GM18520 (cell line): ENCODE measurements around the gene BIN1.

ENCODE experiments used
- ATAC-seq: cut with Tn5 transposase; IDR thresholded peaks from one replicate; pipeline ENCODE4 v1.9.1; 2021; ENCODE audit not compliant: unreplicated experiment

The BIN1 gene

DNA sequence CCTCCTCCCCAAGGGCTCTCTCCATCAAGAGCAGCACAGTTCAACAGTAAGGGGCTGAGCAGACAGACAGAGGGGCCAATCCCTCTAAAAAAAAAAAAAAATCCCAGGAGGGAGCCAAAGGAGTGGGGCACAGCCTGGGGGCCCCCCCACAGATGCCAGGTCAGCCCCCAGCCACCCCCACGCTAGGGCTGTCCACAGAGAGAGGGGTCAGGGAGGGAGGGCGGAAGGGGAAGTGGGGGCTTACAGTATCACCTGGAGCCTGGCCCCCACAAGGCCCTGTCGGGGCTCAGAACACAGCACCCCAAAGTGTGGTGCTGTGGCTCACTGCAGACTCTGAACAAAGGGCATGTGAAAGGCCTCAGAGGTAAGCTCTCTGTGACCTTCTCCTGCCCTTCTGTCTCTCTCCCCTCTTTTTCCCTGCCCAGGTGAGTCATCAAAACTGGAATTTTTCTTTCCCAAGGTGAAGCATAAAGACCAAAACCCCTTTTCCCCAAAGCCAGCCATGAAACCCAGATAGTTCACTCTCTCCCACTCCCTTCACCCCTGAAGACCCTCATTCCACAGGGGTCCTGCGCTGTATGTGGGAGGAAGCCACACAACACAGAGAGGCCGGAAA, 13.9 kb downstream of the BIN1 start:
- no peak for ATAC-seq

DNA sequence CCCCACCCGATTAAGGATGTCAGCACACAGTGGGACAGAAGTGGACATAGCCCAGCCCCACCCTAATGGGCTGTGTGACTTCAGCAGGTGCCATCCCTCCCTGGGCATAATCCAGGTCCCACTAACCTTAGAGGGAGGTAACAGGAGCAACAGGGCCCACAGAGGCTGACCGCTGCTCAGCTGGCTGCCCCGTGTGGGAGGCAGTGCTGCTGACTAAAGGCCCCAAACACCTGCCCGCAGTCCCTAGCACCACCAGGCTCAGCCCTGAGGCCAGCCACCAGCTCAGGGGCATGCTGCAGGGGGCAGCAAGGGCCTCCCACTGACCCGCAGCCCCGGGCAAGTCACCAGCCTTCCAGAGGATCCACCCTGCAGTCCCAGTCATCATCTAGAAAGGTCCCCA, 14.6 kb downstream of the BIN1 start:
- ATAC-seq, result no peak

DNA sequence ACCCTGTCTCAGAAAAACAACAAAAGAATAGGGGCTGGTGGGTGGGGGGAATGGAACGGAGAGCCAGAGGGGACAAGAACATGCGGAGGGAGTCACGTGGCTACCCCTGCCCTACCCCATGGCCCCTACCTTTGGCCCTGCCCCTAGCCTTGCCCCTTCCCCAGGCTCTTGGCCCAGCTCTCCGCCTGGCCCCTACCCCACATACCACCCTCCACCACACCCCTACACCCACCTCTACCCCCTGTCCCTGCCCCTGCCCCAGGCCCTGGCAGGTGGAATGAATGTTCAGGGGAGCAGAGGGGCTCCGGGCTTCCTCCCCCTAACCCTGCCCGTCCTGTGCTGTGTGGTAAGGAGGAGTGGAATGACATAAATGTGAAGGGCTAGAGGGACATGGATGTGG, 15.1 kb downstream of the BIN1 start:
- ATAC-seq, result no peak

DNA sequence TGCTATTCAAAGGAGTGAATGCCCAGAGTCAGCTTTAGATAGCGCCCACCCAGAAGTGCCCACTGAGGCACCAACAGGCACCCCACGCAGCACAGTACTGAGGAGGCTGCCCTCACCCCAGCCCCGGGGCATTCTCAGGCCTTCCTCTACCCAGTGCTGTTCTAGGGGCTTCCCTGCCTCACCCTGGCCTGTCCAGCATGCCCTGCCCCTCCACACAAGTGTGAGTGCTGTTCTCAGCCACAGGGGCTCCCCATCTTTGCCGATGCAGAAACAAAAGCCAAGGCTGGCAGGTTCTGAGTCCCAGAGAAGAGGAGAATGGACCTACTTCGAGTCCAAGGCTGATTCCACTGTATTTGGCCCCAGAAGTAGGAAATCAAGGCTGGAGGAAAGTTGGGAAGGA, 15.8 kb downstream of the BIN1 start:
- no peak for ATAC-seq

DNA sequence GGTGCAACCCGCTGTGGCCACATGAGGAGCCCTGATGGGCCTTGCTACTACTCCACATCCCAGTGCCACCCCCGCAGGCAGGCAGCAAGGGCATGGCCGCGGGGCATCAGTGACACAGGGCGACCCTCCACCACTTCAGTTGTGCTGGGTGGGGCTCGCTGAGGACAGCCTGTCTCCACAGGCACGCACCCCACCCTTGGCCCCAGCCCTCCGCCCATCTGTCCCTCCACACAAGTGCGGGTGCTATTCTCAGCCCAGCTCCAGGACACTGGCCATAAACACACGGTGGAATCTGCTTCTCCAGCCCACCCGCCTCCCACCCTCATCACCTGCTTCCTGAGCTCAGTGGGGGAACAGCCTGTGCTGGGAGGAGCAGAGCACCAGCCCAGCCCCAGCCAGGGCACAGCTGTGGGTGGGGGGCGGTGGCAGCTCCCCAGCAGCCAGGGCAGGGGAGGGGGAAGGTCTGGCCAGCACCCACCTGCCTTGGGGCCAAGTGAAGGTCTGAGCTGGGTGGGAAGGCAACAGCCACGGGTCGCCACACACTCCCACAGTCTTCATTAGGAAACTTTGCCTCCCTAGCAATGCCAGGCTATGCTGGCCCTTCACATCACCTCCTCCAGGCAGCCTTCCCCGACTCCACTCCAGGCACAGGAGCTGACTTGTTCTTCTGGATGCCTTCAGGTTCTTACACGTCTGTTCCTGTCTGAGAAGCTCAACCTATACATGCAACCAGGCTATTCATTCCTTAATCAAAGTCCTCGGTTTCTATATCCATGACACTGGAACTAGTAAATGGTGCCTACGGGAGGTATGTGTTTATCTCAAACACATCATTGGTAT, 16.5 kb downstream of the BIN1 start:
- no peak for ATAC-seq

DNA sequence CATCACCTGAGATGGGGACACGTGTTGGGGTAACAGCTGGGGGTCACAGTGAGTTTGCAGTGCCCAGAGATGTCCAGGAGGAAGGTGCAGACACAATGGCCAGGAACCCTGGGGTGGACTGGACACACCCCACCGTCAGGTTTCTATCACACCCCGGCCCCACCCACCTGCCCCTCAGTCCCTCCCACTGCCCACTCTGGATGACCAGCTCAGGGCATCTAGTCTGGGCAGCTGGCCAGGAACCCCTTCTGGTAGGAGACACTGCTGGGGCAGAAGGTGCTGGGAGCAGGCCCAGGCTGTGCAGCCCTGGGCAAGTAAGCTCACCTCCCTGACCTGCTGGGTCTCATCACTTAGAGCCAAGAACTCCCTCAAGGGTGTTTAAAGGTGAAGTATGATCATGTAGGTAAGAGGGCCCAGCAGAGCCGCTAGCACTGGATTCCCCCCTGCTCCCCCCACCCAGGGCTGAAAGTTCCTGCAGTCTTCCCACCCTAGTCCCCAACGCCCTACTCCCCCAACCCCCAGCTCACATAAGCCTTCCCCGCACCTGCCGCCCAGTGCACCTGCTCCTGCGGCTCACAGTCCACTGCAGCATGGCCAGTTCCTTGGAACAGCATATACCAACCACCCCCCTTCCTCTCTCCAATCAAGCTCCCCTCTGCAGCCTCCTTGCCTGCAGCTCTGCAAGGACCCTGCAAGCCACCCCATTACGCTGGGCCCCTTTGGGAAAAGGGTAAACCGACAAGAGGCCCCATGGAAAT, 17.3 kb downstream of the BIN1 start:
- ATAC-seq, result no peak

DNA sequence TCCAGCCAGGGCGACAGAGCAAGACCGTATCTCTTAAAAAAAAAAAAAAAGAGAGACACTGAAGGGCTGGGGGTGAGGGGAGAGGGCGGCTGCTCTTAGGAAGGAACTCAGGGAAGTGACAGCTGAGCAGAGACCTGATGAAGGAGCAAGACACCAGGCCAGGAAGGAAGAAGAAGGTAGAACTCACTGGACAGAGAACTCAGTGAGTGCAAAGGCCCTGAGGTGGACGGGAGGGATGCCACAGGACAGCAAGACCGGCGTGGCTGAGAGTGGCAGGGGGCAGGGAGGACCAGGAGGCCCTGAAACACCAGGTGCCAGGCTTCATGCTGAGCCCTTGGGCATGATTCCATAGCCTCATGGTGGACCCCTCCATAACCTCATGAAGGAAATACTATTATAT, 18.2 kb downstream of the BIN1 start:
- ATAC-seq, result no peak

DNA sequence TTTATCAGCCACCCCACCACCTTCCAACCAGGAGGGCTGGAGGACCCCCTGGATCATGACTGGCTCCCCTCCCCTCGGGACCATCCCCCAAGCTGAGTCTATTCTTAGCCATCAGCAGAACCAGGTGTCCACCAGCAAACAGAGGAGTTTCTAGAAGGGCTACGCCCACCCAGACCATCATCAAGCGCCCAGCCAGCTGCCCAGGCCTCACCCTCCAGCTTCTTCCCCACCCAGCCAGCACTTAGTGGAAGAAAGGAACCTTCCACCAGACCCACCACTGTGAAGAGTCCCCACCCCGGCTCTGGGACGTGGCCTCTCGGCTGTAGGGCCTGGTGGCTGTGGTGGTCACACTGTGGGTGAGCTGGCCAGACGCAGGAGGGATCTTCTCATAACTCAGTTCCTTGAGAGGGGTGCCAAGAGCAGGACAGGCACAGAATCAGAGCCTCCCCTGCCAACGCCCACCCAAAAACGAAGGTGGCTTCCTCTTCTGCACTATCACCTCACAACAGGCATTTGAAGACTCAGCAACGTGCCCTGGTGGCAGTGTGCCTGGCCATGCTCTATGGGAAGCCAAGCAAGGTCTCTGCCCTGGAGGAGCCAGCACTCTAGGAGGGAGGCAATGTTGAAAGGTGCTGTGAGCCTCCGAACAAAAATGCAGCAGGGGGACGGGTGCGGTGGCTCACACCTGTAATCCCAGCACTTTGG, 19.0 kb downstream of the BIN1 start:
- ATAC-seq, result no peak

DNA sequence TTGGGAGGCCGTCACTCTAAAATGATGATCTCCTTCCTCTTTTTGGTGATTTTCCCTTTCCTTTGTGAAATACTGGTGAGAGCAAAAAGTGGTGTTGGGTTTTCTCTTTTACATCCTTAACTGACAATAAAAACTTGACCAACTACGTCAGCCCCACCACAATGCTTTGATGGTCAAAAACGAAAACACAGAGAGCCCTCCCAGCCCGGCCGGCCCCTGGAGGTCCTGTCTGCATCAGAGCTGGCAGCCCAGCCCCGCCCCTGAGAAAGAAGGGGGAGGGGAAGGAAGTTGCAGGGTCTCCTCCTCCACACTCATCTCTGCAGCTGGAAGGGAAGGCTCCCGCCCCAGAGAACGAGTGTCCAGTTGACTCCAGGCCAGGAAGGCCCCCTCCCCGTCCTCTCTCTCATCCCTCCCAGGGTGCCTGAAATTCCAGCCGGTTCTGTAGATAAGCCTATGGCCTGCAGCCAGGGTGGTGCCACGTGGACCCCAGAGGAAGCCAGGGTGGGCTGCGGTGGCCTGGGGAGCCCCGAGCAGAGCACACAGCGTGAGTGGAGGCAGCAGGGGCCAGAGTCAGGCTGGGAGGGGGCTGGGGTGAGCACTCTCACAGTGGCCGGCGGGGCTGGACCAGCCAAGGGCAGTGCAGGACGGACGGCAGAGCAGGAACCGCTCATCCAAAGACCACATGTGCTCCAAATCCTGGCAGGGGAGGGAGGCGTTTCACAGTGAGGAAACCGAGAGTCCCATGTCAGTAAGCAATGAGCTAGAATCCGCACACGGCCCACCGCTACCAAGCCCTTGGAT, 19.8 kb downstream of the BIN1 start:
- peak; percentile 70 for ATAC-seq

DNA sequence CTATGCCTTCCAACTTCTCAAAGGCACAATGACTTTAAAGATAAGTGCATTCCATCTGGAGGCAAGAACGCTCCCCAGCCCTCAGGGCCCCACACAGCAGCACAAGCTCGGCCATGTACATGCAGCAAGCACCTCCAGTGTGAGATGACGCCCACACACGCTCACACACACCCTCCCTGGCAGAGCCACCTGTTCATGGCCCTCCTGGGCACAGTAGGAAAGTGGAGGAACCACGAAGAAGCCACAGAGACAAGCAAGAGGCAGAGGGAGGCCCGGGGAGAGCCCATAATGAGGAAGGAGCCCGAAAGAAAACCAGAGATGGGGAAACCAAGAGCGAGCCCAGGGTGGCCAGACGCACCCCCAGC, 21.7 kb downstream of the BIN1 start:
- no peak for ATAC-seq

DNA sequence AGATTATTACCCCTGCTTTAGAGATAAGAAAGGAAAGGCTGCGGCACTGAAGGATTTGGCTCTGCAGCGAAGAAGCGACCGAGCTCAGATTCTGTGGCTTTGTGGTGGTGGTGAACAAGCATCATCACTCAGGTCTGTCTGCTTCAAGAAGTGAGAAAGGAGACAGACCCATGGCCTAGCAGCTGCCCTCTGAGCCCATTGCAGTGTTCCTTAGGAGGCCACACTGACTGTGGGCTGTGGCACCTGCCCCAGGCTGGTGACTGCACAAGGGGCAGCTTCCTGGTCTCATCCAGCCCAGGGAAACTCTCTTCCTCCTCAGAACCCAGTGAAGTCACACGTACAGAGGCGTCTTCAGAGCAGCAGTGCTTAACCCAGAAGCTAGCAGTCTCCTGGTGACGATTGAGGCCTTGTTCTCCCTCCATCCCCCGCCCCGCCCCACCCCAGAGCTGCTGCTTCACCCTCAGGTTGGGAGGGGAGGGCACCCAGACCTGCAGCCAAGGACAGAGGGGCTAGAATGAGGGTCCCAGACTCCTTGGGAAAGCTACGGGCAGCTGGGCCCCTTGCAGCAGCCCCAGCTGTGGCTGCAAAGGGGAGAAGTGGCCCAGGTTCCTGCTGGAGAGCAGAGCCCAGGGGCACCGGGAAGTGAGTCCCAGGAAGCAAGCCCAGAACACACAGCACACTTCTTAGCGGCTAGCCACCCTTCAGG, 22.2 kb downstream of the BIN1 start:
- ATAC-seq, result no peak

DNA sequence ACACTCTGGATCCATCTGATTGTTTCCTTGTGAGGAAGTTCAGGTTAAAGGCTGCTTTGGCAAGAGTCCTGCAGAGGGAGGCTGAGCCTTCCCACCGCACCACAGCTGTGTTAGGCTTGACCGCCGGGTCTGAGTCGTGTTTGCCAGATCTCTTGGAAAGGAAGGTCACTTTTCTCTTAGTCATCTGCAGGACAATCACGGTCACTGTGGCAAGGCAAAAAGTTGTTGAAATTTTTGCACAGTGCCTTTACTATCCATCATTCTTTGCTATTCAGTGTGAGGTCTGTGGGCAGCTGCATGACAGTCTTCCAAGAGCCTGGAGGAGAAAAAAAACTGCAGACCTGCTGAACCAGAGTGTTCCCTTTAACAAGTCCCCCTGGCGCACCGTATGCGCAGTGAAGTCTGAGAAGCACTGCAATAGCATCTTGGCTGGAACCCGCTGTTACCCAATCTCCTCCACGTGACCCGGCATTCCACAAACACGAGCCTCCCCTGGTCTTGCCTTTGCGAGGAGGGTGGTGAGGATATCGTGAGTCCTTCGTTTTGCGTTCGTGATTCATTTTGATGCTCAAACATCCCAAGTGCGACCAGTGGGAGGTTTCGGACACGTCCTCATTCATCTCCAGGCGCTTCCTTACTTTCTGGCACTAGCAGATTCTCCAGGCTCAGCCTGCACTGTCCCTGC, 23.0 kb downstream of the BIN1 start:
- ATAC-seq, result no peak

DNA sequence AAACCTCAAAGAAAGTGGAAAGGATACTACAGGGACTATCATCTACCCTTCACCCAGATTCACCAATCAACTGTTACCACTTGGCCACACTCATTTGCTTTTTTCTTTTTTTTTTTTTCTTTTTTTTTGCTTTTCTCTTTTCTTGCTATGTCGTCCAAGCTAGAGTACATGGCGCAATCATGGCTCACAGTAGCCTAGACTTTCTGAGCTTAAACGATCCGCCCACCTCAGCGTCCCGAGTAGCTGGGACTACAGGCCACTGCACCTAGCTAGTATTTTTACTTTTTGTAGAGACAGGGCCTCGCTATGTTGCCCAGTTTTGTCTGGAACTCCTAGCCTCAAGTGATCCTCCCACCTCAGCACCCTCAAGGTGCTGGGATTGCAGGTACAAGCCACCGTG, 24.0 kb downstream of the BIN1 start:
- no peak for ATAC-seq

DNA sequence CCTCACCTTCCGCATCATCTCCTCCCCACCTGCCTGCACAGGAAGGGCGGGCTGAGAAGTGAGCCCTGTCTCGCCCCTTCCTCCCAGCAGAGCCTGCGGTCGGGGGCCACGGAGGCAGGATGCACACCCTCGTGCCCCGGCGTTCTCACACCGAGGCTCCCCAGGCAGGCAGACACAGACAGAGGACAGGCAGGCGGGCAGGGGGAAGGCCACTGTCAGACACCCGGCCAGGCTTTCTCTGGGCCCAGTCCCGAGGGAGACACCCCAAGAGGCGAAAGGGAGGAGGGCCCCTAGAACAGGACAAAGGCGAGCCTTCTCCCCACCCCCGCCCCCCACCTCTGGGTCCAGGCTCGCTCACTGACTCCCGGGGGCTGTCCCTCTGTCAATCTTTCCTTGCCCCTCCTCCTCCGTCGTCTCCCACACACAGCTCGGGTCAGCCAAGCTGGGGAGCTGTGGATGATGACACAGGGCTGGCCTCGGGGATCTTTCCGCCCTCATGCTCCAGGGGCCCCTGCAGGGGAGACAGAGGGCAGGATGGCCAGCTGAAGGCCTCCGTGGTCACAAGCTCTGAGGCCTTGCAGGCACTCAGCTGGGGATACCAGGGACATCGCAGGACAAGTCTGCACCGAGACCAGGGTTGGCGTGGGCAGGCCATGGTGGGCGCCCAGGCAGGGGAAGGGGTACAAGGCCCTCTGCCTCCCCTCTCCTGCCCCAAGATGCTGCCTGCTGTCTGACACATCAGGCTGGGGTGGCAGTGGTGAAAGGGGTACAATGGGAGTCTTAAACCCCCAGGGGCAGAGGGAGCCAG, 24.9 kb downstream of the BIN1 start:
- ATAC-seq, result no peak

DNA sequence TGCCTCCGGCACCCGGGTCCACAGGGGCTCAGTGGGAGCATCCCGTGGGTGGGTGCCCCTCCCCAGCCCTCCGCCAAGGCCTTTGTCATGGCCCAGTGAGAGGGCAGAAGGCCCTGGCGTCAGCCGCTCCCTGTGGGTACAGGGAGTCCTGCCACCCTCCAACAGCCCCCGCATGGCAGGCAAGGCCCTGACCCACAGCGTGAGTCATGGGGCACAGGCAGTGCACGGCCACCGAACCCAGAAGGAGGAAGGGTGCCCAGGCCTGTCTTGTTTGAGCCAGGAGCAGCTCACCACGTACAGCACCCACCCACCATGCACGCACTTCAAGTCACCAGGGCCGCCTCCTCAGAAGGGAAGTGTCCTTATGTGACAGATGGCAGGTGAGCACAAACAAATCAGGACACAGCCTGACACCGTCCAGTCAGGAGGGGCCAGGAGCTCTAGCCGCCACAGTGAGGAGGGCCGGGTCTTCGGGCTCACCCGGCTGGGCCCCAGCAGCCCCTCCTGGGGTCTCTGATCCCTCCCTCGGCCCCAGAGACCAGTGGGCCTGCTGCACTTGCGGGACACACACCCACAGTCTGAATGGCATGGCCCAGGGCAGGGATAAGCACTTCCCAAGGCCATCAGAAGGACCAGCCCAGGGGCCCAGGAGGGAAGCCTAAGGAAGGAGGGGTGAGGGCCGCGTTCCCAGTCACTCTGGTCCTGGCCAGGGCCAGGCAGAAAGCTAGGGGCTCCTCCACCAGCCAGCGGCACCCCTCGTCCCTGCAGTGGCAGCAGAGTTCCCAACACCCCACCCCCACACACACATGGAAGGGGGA, 25.8 kb downstream of the BIN1 start:
- no peak for ATAC-seq

DNA sequence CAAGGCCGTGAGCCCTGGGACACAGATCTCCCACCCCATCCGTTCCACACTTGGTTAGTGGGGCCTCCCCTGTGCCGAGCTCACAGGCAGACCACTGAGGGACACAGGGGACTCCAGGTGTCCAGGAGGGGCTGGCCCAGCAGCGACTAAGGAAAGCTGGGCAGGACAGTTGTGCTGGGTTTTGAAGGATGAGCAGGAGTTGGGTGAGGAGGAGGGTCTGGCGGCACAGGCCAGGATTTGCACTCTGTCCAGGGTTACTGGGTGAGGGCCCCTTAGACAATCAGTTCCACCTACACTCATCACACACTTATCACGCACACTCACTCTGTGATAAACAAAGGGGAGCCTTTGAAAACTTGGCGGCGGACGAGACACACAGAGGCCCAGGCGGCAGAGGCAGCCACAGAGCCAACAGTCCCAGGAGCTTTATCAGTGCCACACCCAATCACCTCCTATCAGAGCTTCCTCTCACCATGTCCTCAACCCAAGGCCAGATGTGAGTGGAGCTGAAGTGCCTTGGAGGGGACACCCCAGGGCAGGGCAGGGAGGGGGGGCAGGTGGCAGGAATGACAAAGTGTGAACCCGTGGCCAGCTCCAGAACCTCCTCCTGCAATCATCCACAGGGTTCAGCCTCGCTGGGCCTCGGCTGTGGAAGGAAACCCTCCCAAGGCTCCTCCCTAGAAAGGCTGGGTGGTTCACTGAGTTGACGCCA, 26.6 kb downstream of the BIN1 start:
- ATAC-seq, result no peak

DNA sequence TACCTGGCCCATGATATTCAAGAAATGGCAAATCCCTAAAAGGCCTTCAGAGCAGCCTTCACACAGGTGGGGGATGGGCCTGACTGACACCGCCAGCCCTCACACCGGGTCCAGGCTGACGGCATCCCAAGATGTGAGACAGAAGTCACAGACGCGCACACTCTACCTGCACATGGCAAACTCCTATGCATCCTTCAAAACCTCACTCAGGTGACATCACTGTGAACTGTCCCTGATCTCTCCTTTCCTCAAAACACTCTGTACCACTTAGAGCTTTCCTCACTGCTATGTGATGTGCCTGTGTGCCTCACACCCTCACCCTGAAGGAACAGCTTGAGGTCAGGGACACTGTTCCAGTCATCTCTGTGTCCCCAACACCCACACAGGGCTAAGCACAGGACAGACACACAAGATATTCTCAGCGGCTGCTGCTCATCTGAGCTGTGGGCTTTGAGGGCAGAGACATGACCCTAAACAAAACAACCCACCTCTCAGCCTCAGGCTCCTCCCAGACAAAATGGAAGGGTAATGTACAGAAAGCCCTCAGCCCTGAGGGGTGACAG, 27.5 kb downstream of the BIN1 start:
- ATAC-seq, result no peak
